ENCODE data around the gene NSUN2. TPM values are rescaled to one million over a fixed set of nuclear protein-coding genes. Genes with fewer than 3 reads are reported as not detected.

The NSUN2 gene
- total RNA-seq, 5 donors from 2014 or later (not counting 1 experiment from before 2014, with no cell fraction given) = 60.8 to 90.9 (median 68.7) TPM

DNA sequence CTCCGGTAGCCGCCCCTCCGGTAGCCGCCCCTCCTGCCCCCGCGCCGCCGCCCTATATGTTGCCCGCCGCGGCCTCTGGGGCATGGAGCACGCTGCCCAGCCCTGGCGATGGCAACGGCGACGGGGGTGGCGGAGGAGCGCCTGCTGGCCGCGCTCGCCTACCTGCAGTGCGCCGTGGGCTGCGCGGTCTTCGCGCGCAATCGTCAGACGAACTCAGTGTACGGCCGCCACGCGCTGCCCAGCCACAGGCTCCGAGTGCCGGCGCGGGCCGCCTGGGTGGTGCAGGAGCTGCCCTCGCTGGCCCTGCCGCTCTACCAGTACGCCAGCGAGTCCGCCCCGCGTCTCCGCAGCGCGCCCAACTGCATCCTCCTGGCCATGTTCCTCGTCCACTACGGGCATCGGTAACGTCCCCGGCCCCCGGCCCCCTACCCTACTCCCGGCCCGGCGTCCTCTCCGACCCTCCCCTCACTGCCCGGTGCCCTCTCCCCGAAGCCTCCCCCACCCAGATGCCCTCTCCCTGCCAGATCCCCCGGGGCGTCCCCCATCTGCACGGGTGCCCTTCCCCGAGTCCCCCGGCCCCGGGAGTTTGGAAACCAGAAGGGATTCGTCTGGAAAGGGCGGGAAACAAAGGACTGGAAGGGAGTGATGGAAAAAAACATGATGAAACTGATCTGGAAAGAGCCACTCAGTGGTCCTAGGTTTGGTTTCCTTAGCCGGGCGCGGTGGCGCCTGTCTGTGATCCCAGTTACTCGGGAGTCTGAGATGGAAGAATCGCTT lies 813 bp upstream of the NSUN2 start:
- WGBS (ENCODE audit: insufficient coverage) = 1% methylated on average over 66 of the region's 75 CpGs
- Histone ChIP-seq H3K27ac (ENCODE audit: low read length) (no peak overlapping the region), H3K36me3 (ENCODE audit: control insufficient read depth in 2 of 2, extremely low read depth in 1 of 2, insufficient read depth in 1 of 2, low read length in 1 of 2) (peaks cover 0 to 25% of the 10 kb centered on the region in 2 donors), H3K4me1 (ENCODE audit: control insufficient read depth in 1 of 2, extremely low read depth in 1 of 2, insufficient read depth in 2 of 2, low read length in 2 of 2) (peaks cover 11 to 26% of the 10 kb centered on the region in 2 experiments), H3K4me3 (ENCODE audit: control insufficient read depth in 1 of 2, extremely low read depth in 1 of 2, low read length in 1 of 2) (peak overlapping the region; percentile 79 to 82), H3K27me3 (replicated peaks in 1 of 2; ENCODE audit: control insufficient read depth in 2 of 2, extremely low read depth in 1 of 2, insufficient read depth in 2 of 2, low read length in 1 of 2) (no peaks in the 10 kb centered on the region), H3K9me3 (no peaks in the 10 kb centered on the region)
- peak overlapping the region; percentile 93 to 94 (median 94) for H3K4me3 Mint-ChIP-seq
- H3K36me3 Mint-ChIP-seq = peaks cover 19% of the 10 kb centered on the region
- H3K27me3 Mint-ChIP-seq = no peaks in the 10 kb centered on the region
- ChIA-PET POLR2A (interaction anchor here (0.5 to 0.9 kb wide), 4 partner anchors 24 to 1236 kb away, joined by 3 to 7 read pairs (median 4); partner anchors contain the start of gene ICE1 (in 1 of the 2)), CTCF (interaction anchor here (0.8 to 1.5 kb wide), 6 partner anchors 79 to 1212 kb away, joined by 3 to 7 read pairs (median 4); partner anchors contain the start of genes ICE1 (in 1 of the 2) and TENT4A (in 1 of the 2))
- no peaks in the 10 kb centered on the region for H3K9me3 Mint-ChIP-seq
- peak overlapping the region; percentile 72 for H3K27ac Mint-ChIP-seq
- DNase-seq (peak in 5 of 35 experiments; percentile 2 to 16 (median 12)), ATAC-seq (replicated peaks in 1 of 4) (peak; percentile 54 to 65 (median 62))
- peaks cover 46 to 53% (median 48%) of the 10 kb centered on the region in 3 donors for H3K4me1 Mint-ChIP-seq

DNA sequence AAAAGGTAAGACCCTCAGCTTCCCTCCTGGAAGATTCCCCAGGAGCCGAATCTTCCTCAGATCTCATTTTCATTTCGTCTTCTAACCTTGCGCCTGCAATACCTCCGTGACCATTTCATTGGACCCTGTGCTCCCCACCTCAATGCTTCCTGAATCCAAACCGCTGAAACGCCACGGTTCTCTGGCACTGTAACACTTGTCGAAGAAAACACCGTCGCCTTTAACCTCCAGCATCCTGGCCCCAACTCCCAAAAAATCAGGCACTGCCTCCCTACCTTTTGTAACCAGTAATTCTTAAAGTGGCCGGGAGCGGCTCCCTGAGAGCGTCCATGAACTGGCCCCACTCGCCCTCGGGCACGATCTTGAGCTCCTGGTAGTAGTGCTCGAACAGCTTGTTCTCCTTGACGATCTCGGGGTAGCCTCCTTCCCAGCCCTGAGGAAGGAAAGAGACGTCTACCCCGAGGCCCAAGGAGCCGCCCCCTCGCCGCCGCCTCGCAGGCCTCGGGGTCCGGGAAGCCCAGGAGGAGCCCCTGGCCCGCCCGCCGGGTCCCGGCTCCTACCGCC lies 438 bp downstream of the NSUN2 start:
- H3K4me1 Mint-ChIP-seq = peaks cover 53 to 61% (median 57%) of the 10 kb centered on the region in 3 donors

DNA sequence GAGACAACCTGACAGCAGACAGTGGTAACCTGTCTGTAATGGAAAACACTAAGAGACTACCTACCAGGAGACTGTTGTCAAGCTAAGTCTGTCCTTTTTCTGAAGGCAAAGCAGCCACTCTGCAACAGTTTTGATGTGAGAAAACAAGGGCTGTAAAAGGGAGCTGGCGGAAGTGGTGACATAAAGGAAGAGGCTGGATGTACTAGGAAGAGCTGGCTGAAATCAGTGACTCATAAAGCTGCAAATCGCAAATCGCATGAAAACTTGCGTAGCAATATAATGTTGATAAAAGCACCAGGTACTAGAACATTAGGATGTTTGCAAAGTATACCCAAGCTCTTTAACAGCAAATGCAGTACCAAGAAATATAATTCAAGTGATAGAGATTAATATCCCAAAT lies 1.4 kb downstream of the NSUN2 start:
- Histone ChIP-seq H3K4me3 (ENCODE audit: control insufficient read depth in 1 of 2, extremely low read depth in 1 of 2, low read length in 1 of 2) (peak overlapping the region in 1 of 2 donors; percentile 41), H3K4me1 (ENCODE audit: control insufficient read depth in 1 of 2, extremely low read depth in 1 of 2, insufficient read depth in 2 of 2, low read length in 2 of 2) (peaks cover 11 to 26% of the 10 kb centered on the region in 2 experiments), H3K27me3 (replicated peaks in 1 of 2; ENCODE audit: control insufficient read depth in 2 of 2, extremely low read depth in 1 of 2, insufficient read depth in 2 of 2, low read length in 1 of 2) (no peaks in the 10 kb centered on the region), H3K27ac (ENCODE audit: low read length) (no peak overlapping the region), H3K9me3 (no peaks in the 10 kb centered on the region), H3K36me3 (ENCODE audit: control insufficient read depth in 2 of 2, extremely low read depth in 1 of 2, insufficient read depth in 1 of 2, low read length in 1 of 2) (peaks cover 0 to 36% of the 10 kb centered on the region in 2 donors)
- CTCF ChIA-PET = interaction anchor here (0.5 to 0.8 kb wide), 3 partner anchors 114 to 185 kb away, joined by 3 to 5 read pairs (median 3); no protein-coding TSS in a partner anchor
- no peak for ATAC-seq (replicated peaks in 1 of 4)
- Mint-ChIP-seq H3K4me3 (peak overlapping the region; percentile 93 to 94 (median 94)), H3K9me3 (no peaks in the 10 kb centered on the region), H3K4me1 (peaks cover 54 to 65% (median 60%) of the 10 kb centered on the region in 3 donors), H3K27me3 (no peaks in the 10 kb centered on the region), H3K36me3 (peaks cover 23% of the 10 kb centered on the region), H3K27ac (peak overlapping the region; percentile 20 to 82)
- POLR2A ChIA-PET = interaction anchor here in 1 of 2 donors (0.6 kb wide), 1 partner anchor 27 kb away, joined by 3 read pairs; no protein-coding TSS in a partner anchor
- DNase-seq = no peak
- WGBS (ENCODE audit: insufficient coverage) = 87% methylated on average over 3 of the region's 4 CpGs

More for the DNA sequence above, 438 bp downstream of the NSUN2 start:
- H3K9me3 ChIP-seq = no peaks in the 10 kb centered on the region
- Mint-ChIP-seq H3K27me3 (no peaks in the 10 kb centered on the region), H3K36me3 (peaks cover 19% of the 10 kb centered on the region), H3K27ac (peak overlapping the region; percentile 86 to 100), H3K4me3 (peak overlapping the region; percentile 93 to 94 (median 94)), H3K9me3 (no peaks in the 10 kb centered on the region)
- peaks cover 11 to 26% of the 10 kb centered on the region in 2 experiments for H3K4me1 ChIP-seq (ENCODE audit: control insufficient read depth in 1 of 2, extremely low read depth in 1 of 2, insufficient read depth in 2 of 2, low read length in 2 of 2)
- H3K4me3 ChIP-seq (ENCODE audit: control insufficient read depth in 1 of 2, extremely low read depth in 1 of 2, low read length in 1 of 2) = peak overlapping the region; percentile 82 to 85
- POLR2A ChIA-PET = no interaction called here
- CTCF ChIA-PET = interaction anchor here (0.8 to 1.5 kb wide), 6 partner anchors 81 to 1210 kb away, joined by 3 to 7 read pairs (median 4); partner anchors contain the start of genes ICE1 (in 1 of the 2) and TENT4A (in 1 of the 2)
- peak overlapping the region; percentile 31 for H3K27ac ChIP-seq (ENCODE audit: low read length)
- peak in 4 of 35 experiments; percentile 3 to 10 (median 8) for DNase-seq
- H3K27me3 ChIP-seq (replicated peaks in 1 of 2; ENCODE audit: control insufficient read depth in 2 of 2, extremely low read depth in 1 of 2, insufficient read depth in 2 of 2, low read length in 1 of 2) = no peaks in the 10 kb centered on the region
- ATAC-seq (replicated peaks in 1 of 4) = no peak
- 2% methylated on average over 31 of the region's 33 CpGs for WGBS (ENCODE audit: insufficient coverage)
- H3K36me3 ChIP-seq (ENCODE audit: control insufficient read depth in 2 of 2, extremely low read depth in 1 of 2, insufficient read depth in 1 of 2, low read length in 1 of 2) = peaks cover 0 to 33% of the 10 kb centered on the region in 2 donors

DNA sequence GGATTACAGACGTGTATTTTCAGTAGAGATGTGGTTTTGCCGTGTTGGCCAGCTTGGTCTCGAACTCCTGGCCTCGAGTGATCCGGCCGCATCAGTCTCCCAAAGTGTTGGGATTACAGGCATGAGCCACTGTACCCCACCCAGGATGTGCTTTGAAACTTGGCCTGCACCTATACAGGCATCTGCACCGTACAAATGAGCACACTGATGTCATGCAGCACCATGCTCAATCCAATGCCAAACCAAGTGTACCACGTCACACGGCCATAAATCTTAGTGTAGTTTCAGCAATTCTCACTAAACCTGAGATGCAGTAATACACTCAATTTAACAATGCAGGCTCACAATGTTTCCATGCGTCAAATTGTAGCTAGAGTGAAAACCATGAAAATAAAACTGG lies 6.3 kb downstream of the NSUN2 start:
- Histone ChIP-seq H3K27me3 (replicated peaks in 1 of 2; ENCODE audit: control insufficient read depth in 2 of 2, extremely low read depth in 1 of 2, insufficient read depth in 2 of 2, low read length in 1 of 2) (no peaks in the 10 kb centered on the region), H3K36me3 (ENCODE audit: control insufficient read depth in 2 of 2, extremely low read depth in 1 of 2, insufficient read depth in 1 of 2, low read length in 1 of 2) (peaks cover 0 to 76% of the 10 kb centered on the region in 2 donors), H3K27ac (ENCODE audit: low read length) (no peak overlapping the region), H3K9me3 (no peaks in the 10 kb centered on the region), H3K4me3 (ENCODE audit: control insufficient read depth in 1 of 2, extremely low read depth in 1 of 2, low read length in 1 of 2) (no peak overlapping the region), H3K4me1 (ENCODE audit: control insufficient read depth in 1 of 2, extremely low read depth in 1 of 2, insufficient read depth in 2 of 2, low read length in 2 of 2) (peaks cover 4 to 7% of the 10 kb centered on the region in 2 experiments)
- Mint-ChIP-seq H3K9me3 (peaks cover 8 to 16% (median 12%) of the 10 kb centered on the region in 3 donors), H3K27me3 (no peaks in the 10 kb centered on the region), H3K4me3 (no peak overlapping the region), H3K4me1 (peaks cover 58 to 68% (median 62%) of the 10 kb centered on the region in 3 donors), H3K27ac (no peak overlapping the region), H3K36me3 (peaks cover 65% of the 10 kb centered on the region)
- DNase-seq (no peak), ATAC-seq (replicated peaks in 1 of 4) (no peak)
- WGBS (ENCODE audit: insufficient coverage) = 88% methylated on average over 9 of the region's 10 CpGs
- CTCF ChIA-PET = interaction anchor here in 1 of 2 donors (1.2 kb wide), 1 partner anchor 119 kb away, joined by 3 read pairs; no protein-coding TSS in a partner anchor
- POLR2A ChIA-PET = no interaction called here

DNA sequence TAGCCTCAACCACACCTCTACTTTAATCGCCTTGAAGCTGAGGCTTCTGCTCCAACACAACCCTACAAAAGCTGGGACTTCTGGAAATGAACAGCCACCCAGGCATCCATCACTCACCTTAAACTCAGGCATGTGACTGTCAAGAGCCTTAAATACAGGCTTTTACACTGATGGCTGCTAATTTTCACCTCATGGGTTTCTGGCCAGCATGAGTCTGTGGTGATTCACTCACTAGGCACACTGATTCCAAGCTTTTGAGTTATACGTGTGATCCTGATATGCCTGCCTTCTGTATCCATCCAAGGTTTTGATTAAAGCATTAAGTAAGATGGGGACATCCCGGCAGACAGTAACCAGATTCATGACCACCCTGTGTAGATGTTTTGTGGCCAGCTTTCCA lies 8.9 kb downstream of the NSUN2 start:
- Mint-ChIP-seq H3K36me3 (peaks cover 60% of the 10 kb centered on the region), H3K27ac (peak overlapping the region; percentile 0 to 1), H3K4me1 (peaks cover 37 to 46% (median 38%) of the 10 kb centered on the region in 3 donors), H3K9me3 (peaks cover 8 to 16% (median 12%) of the 10 kb centered on the region in 3 donors), H3K4me3 (peak overlapping the region in 1 of 3 donors; percentile 0), H3K27me3 (no peaks in the 10 kb centered on the region)
- ChIA-PET POLR2A (no interaction called here), CTCF (no interaction called here)
- Histone ChIP-seq H3K27me3 (replicated peaks in 1 of 2; ENCODE audit: control insufficient read depth in 2 of 2, extremely low read depth in 1 of 2, insufficient read depth in 2 of 2, low read length in 1 of 2) (no peaks in the 10 kb centered on the region), H3K9me3 (no peaks in the 10 kb centered on the region), H3K27ac (ENCODE audit: low read length) (no peak overlapping the region), H3K4me1 (ENCODE audit: control insufficient read depth in 1 of 2, extremely low read depth in 1 of 2, insufficient read depth in 2 of 2, low read length in 2 of 2) (no peaks in the 10 kb centered on the region), H3K4me3 (ENCODE audit: control insufficient read depth in 1 of 2, extremely low read depth in 1 of 2, low read length in 1 of 2) (no peak overlapping the region), H3K36me3 (ENCODE audit: control insufficient read depth in 2 of 2, extremely low read depth in 1 of 2, insufficient read depth in 1 of 2, low read length in 1 of 2) (peaks cover 3 to 76% of the 10 kb centered on the region in 2 donors)
- 90% methylated on average over 2 of the region's 3 CpGs for WGBS (ENCODE audit: insufficient coverage)
- DNase-seq (no peak), ATAC-seq (replicated peaks in 1 of 4) (no peak)

DNA sequence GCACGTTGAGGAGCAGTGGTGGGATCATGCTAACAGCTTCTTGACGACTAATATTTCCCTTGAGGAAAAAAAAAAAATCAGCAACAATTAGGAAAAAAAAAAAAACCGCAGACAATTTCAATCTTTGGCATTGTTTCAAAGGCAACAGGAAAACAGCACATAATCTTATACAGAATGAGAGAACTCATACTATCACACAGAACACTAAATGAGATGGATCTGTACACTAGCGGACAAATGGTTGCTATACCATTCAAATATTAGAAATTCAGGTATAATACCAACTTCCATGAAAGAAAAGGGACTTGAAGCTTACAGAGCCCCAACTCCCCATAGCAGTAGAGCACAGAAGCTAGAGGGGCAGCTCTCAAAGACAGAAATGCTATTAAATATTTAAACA lies 9.6 kb downstream of the NSUN2 start:
- no peaks in the 10 kb centered on the region for H3K27me3 Mint-ChIP-seq
- H3K36me3 ChIP-seq (ENCODE audit: control insufficient read depth in 2 of 2, extremely low read depth in 1 of 2, insufficient read depth in 1 of 2, low read length in 1 of 2) = peaks cover 3 to 73% of the 10 kb centered on the region in 2 donors
- no peak overlapping the region for H3K27ac Mint-ChIP-seq
- ChIA-PET POLR2A (interaction anchor here (0.6 to 0.7 kb wide), 2 partner anchors 105 to 308 kb away, joined by 3 to 7 read pairs; no protein-coding TSS in a partner anchor), CTCF (interaction anchor here (0.7 kb wide), 2 partner anchors 14 to 1112 kb away, joined by 3 to 7 read pairs; no protein-coding TSS in a partner anchor)
- no peaks in the 10 kb centered on the region for H3K9me3 ChIP-seq
- H3K4me1 ChIP-seq (ENCODE audit: control insufficient read depth in 1 of 2, extremely low read depth in 1 of 2, insufficient read depth in 2 of 2, low read length in 2 of 2) = no peaks in the 10 kb centered on the region
- H3K4me3 ChIP-seq (ENCODE audit: control insufficient read depth in 1 of 2, extremely low read depth in 1 of 2, low read length in 1 of 2) = no peak overlapping the region
- H3K27ac ChIP-seq (ENCODE audit: low read length) = no peak overlapping the region
- peaks cover 63% of the 10 kb centered on the region for H3K36me3 Mint-ChIP-seq
- no peaks in the 10 kb centered on the region for H3K27me3 ChIP-seq (replicated peaks in 1 of 2; ENCODE audit: control insufficient read depth in 2 of 2, extremely low read depth in 1 of 2, insufficient read depth in 2 of 2, low read length in 1 of 2)
- ATAC-seq (replicated peaks in 1 of 4) (no peak), DNase-seq (no peak)
- 93% methylated on average over 3 of the region's 4 CpGs for WGBS (ENCODE audit: insufficient coverage)
- H3K4me3 Mint-ChIP-seq = peak overlapping the region in 1 of 3 donors; percentile 0
- peaks cover 30 to 39% (median 31%) of the 10 kb centered on the region in 3 donors for H3K4me1 Mint-ChIP-seq
- H3K9me3 Mint-ChIP-seq = peaks cover 8 to 16% (median 12%) of the 10 kb centered on the region in 3 donors

Data from T-cell (primary cell).